Fibroblast of the aortic adventitia (primary cell): ENCODE data around the gene GRAMD1A. TPM values are rescaled to one million over a fixed set of nuclear protein-coding genes. Genes with fewer than 3 reads are reported as not detected.

Experiments
- DNase-seq: peaks from one replicate; pipeline ENCODE4 v3.0.0-alpha.2; 2010; ENCODE audit warnings: low read depth
- H3K4me3 ChIP-seq: 2 replicates; pipeline ENCODE4 v1.5.1; 2011; ENCODE audit warnings: low read depth, mild to moderate bottlenecking, control low read depth, low read length, moderate library complexity
- total RNA-seq: library from RNA; depleted of rRNA; stranded (reverse); fragments of >200 nt; gene quantifications from 2 replicates; pipeline ENCODE4 v1.2.3, GENCODE V29; 2012; ENCODE audit warnings: low replicate concordance
- TF ChIP-seq, protein P1 (sequence below): IDR thresholded peaks from 2 replicates; pipeline ENCODE4 v1.5.1; 2011; ENCODE audit warnings: mild to moderate bottlenecking, low read length, control low read depth, inconsistent platforms; ENCODE audit not compliant: insufficient read depth

GRAMD1A gene
- total RNA-seq, 1 donor = 25.1 TPM

GRCh38 chr19:35015270-35015953 lies 15.3 kb downstream of the GRAMD1A start:
- TF ChIP-seq, protein P1, sequence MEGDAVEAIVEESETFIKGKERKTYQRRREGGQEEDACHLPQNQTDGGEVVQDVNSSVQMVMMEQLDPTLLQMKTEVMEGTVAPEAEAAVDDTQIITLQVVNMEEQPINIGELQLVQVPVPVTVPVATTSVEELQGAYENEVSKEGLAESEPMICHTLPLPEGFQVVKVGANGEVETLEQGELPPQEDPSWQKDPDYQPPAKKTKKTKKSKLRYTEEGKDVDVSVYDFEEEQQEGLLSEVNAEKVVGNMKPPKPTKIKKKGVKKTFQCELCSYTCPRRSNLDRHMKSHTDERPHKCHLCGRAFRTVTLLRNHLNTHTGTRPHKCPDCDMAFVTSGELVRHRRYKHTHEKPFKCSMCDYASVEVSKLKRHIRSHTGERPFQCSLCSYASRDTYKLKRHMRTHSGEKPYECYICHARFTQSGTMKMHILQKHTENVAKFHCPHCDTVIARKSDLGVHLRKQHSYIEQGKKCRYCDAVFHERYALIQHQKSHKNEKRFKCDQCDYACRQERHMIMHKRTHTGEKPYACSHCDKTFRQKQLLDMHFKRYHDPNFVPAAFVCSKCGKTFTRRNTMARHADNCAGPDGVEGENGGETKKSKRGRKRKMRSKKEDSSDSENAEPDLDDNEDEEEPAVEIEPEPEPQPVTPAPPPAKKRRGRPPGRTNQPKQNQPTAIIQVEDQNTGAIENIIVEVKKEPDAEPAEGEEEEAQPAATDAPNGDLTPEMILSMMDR = no peak
- H3K4me3 ChIP-seq = no peak overlapping the region
- no peak for DNase-seq

DNA sequence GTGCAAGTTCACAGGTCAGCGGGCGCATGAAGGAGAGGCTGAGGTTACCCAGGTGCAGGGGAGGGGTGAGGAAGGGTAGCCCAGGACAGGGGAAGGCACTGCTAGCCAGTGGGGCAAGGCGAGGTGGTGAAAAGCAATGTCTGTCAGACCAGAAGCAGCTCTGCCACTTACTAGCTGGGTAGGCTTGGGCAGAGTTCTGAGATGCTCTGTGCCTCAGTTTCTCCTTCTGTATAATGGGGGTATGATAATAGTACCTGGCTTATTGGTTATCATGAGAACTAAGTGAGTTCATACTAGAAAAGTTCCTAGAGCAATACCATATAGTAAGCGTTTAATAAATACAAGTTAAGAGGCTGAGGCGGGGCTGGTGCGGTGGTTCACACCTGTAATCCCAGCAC lies 15.8 kb downstream of the GRAMD1A start:
- no peak for DNase-seq
- H3K4me3 ChIP-seq = no peak overlapping the region
- TF ChIP-seq, protein P1 = no peak

DNA sequence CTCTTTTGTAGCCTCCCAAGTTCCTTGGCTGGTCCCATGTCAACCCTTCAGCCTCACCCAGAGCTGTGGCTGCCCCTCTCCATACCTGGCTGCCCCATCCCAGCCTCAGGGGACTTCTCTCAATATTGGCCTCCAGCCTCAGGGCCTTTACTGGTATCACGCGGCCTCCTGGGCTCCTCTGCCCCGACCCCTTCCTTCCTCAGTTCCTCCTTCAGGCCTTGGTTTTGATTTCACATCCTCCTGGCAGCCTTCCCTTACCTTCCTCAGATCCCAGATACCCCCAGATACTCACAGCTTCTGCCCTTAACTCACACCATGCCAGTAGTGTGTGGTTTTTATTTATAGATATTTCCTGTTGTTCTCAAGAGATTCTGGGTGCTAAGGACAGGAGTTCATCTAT lies 17.4 kb downstream of the GRAMD1A start:
- TF ChIP-seq, protein P1 = no peak
- no peak for DNase-seq
- H3K4me3 ChIP-seq = no peak overlapping the region

- no peak for DNase-seq
- no peak overlapping the region for H3K4me3 ChIP-seq
- TF ChIP-seq, protein P1 = no peak
Measured at GRCh38 chr19:35018379-35018778, 18.3 kb downstream of the GRAMD1A start.

DNA sequence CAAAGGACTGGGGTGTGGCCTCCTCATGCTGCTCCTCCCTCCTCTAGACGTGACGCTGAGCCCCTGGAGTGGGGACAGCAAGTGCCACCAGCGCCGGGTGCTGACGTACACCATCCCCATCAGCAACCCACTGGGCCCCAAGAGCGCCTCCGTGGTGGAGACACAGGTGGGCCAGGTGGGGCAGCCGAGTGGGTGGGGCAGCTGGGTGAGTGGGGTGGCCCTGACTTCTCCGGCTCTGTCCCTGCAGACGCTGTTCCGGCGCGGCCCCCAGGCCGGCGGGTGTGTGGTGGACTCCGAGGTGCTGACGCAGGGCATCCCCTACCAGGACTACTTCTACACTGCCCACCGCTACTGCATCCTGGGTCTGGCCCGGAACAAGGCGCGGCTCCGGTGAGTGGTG lies 19.0 kb downstream of the GRAMD1A start:
- H3K4me3 ChIP-seq = no peak overlapping the region
- TF ChIP-seq, protein P1 = no peak
- DNase-seq = no peak

- TF ChIP-seq, protein P1 = no peak
- DNase-seq = no peak
- H3K4me3 ChIP-seq = no peak overlapping the region
Measured at GRCh38 chr19:35021016-35021415, 20.9 kb downstream of the GRAMD1A start.

DNA sequence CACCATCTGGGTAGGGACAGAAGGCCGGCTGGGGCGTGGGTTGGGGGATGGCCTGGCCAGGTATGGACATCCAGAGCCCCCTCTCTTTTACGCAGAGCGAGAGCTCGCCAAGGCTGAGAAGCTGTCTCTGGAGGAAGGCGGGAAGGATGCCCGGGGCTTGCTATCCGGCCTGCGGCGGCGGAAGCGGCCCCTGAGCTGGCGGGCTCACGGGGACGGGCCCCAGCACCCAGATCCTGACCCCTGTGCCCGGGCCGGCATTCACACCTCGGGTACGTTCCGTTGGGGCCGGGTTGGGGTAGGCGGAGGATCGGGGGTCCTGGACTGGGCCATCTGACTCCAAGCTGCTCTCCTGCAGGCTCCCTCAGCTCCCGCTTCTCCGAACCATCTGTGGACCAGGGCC lies 21.5 kb downstream of the GRAMD1A start:
- no peak overlapping the region for H3K4me3 ChIP-seq
- no peak for DNase-seq
- TF ChIP-seq, protein P1 = no peak
